Measurements from ENCODE around the gene PHF2.

DNA sequence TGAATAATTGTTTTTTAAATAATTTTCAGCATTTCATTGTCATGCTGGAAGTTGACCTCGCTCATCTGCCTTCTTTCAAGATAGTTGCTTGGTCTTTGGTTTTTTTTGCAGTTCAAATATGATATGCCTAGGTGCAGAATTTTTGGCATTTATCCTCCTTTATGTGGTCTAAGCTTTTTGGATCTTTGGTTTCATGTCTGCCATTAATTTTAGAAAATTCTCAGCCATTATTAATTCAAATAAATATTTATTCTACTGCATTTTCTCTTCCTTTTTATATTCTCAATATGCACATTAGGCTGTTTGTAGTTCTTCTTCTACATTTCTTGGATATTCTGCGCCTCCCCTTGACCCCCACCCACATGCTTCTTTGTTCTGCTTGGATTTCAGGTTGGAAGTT, 63.6 kb downstream of the PHF2 start:
- TF ChIP-seq GATA2 (IDR thresholded peaks at IDR 0.05; ENCODE audit: low read depth, low read length) (no peak), GATA3 (IDR thresholded peaks at IDR 0.05; ENCODE audit: low read depth, low read length) (no peak)
